ENCODE results near the gene FOXE3.

GRCh38 chr1:47410068-47410455 lies 6.0 kb upstream of the FOXE3 start:
- TF ChIP-seq GATA2 (IDR thresholded peaks at IDR 0.05; ENCODE audit: low read depth, low read length) (no peak), GATA3 (IDR thresholded peaks at IDR 0.05; ENCODE audit: low read depth, low read length) (no peak)

Measured in SH-SY5Y (cell line).